WTC11 (cell line): Measurements from ENCODE around the gene MOB1B. TPM values are rescaled to one million over a fixed set of nuclear protein-coding genes. Genes with fewer than 3 reads are reported as not detected.

Experiments used
- ATAC-seq: fragments of 200-7000 bp; cut with Tn5 transposase; 2 replicates; pipeline ENCODE4 v1.10.0; 2021; ENCODE audit warnings: mild to moderate bottlenecking, moderate library complexity
- CTCF ChIA-PET: fragments of 300-600 bp; sonication (Branson Sonifier 250); formaldehyde crosslinking; loops from one replicate; lab custom pipeline; 2021; ENCODE audit warnings: antibody characterized with exemption; lab: Charles Lee
- POLR2A ChIA-PET: fragments of 350-600 bp; sonication (Branson Sonifier 250); formaldehyde crosslinking; loops from one replicate; lab custom pipeline; 2021; ENCODE audit warnings: antibody characterized with exemption; lab: Charles Lee
- DNase-seq: peaks from one replicate; pipeline ENCODE4 v3.0.0; 2021; ENCODE audit warnings: low spot score
- H3K27ac Mint-ChIP-seq: 2 replicates; pipeline ENCODE4 v1.8.0; 2021; ENCODE audit warnings: mixed read lengths
- H3K27me3 Mint-ChIP-seq: 2 replicates; pipeline ENCODE4 v1.8.0; 2021; ENCODE audit warnings: low read depth, mild to moderate bottlenecking, moderate library complexity, mixed read lengths
- H3K36me3 Mint-ChIP-seq: 2 replicates; pipeline ENCODE4 v1.8.0; 2021; ENCODE audit warnings: mixed read lengths
- H3K4me1 Mint-ChIP-seq: 2 replicates; pipeline ENCODE4 v1.8.0; 2022; ENCODE audit warnings: mixed read lengths
- H3K4me3 Mint-ChIP-seq: 2 replicates; pipeline ENCODE4 v1.8.0; 2021; ENCODE audit warnings: mild to moderate bottlenecking, moderate library complexity, mixed read lengths
- H3K9me3 Mint-ChIP-seq: 2 replicates; pipeline ENCODE4 v1.8.0; 2021; ENCODE audit warnings: mixed read lengths
- ATF1 ChIP-seq: sonication (generic); formaldehyde crosslinking; IDR thresholded peaks from 2 replicates; pipeline ENCODE4 v1.8.1; 2023; ENCODE audit warnings: mild to moderate bottlenecking, moderate library complexity, missing genetic modification reagents
- CBFB ChIP-seq: sonication (generic); formaldehyde crosslinking; IDR thresholded peaks from 2 replicates; pipeline ENCODE4 v1.8.1; 2022; ENCODE audit warnings: mild to moderate bottlenecking, low read depth, missing genetic modification reagents
- ELF4 ChIP-seq: sonication (generic); formaldehyde crosslinking; IDR thresholded peaks from 2 replicates; pipeline ENCODE4 v1.8.1; 2022; ENCODE audit warnings: low read depth, mild to moderate bottlenecking, moderate library complexity, missing genetic modification reagents
- ERG ChIP-seq: fragments of 250-450 bp; sonication (Bioruptor Pico); IDR thresholded peaks from 2 replicates; pipeline ENCODE4 v1.8.0; 2021; ENCODE audit warnings: mild to moderate bottlenecking
- FOXJ3 ChIP-seq: sonication (generic); formaldehyde crosslinking; IDR thresholded peaks from 2 replicates; pipeline ENCODE4 v1.9.0; 2021; ENCODE audit warnings: missing genetic modification reagents, mild to moderate bottlenecking, borderline replicate concordance
- FOXP4 ChIP-seq: sonication (generic); formaldehyde crosslinking; IDR thresholded peaks from 2 replicates; pipeline ENCODE4 v1.8.0; 2022; ENCODE audit warnings: mild to moderate bottlenecking, missing genetic modification reagents
- JAZF1 ChIP-seq: fragments of 250-450 bp; sonication (Bioruptor Pico); IDR thresholded peaks from 2 replicates; pipeline ENCODE4 v1.9.0; 2021; ENCODE audit warnings: moderate library complexity, mild to moderate bottlenecking, inconsistent platforms
- MAX ChIP-seq: sonication (generic); formaldehyde crosslinking; IDR thresholded peaks from 2 replicates; pipeline ENCODE4 v1.8.0; 2022; ENCODE audit warnings: mild to moderate bottlenecking, missing genetic modification reagents
- MLX ChIP-seq: sonication (generic); formaldehyde crosslinking; IDR thresholded peaks from 2 replicates; pipeline ENCODE4 v1.8.1; 2023; ENCODE audit warnings: mild to moderate bottlenecking, missing genetic modification reagents, moderate library complexity
- NFE2L1 ChIP-seq: sonication (generic); formaldehyde crosslinking; IDR thresholded peaks from 2 replicates; pipeline ENCODE4 v1.8.1; 2023; ENCODE audit warnings: missing genetic modification reagents
- NR1H2 ChIP-seq: sonication (generic); formaldehyde crosslinking; IDR thresholded peaks from 2 replicates; pipeline ENCODE4 v1.9.0; 2021; ENCODE audit warnings: mild to moderate bottlenecking, moderate library complexity, missing genetic modification reagents
- NR2C2 ChIP-seq: sonication (generic); formaldehyde crosslinking; IDR thresholded peaks from 2 replicates; pipeline ENCODE4 v1.8.0; 2022; ENCODE audit warnings: mild to moderate bottlenecking, missing genetic modification reagents
- TCF7 ChIP-seq: sonication (generic); formaldehyde crosslinking; IDR thresholded peaks from 2 replicates; pipeline ENCODE4 v1.8.0; 2022; ENCODE audit warnings: mild to moderate bottlenecking, low read depth, missing genetic modification reagents, moderate library complexity
- ZBTB43 ChIP-seq: sonication (generic); formaldehyde crosslinking; IDR thresholded peaks from 2 replicates; pipeline ENCODE4 v1.8.1; 2023; ENCODE audit warnings: mild to moderate bottlenecking, missing genetic modification reagents
- ZNF138 ChIP-seq: sonication (generic); formaldehyde crosslinking; conservative IDR thresholded peaks from 2 replicates; pipeline ENCODE4 v1.8.1; 2022; ENCODE audit warnings: mild to moderate bottlenecking, moderate library complexity, missing genetic modification reagents
- ZNF416 ChIP-seq: fragments of 250-450 bp; sonication (Bioruptor Pico); IDR thresholded peaks from 2 replicates; pipeline ENCODE4 v1.9.0; 2021; ENCODE audit warnings: mild to moderate bottlenecking, inconsistent platforms
- ZNF532 ChIP-seq: fragments of 250-450 bp; sonication (Bioruptor Pico); IDR thresholded peaks from 2 replicates; pipeline ENCODE4 v1.9.0; 2021; ENCODE audit warnings: mild to moderate bottlenecking, borderline replicate concordance
- total RNA-seq: library from RNA; stranded (reverse); gene quantifications from 3 replicates; pipeline ENCODE4 v1.2.3, GENCODE V29; 2021

Gene MOB1B
- total RNA-seq, 1 experiment from 2014 or later: 28.0 TPM

- CTCF ChIA-PET: no interaction called here
- Mint-ChIP-seq H3K4me3 (no peak overlapping the region), H3K4me1 (peaks cover 7% of the 10 kb centered on the region), H3K27ac (0 out of 2 replicates have a peak overlapping the region, but pooled peaks have one; percentile 23), H3K9me3 (peaks cover 20% of the 10 kb centered on the region), H3K36me3 (peaks cover 40% of the 10 kb centered on the region), H3K27me3 (peaks cover 2% of the 10 kb centered on the region; the same call in 1 of the 2 replicates)
- no peak for DNase-seq
- no peak for TF ChIP-seq TCF7 (CRISPR knock-in tag)
- no peak for TF ChIP-seq ZNF416
- no peak for TF ChIP-seq ZNF138 (CRISPR knock-in tag)
- TF ChIP-seq NFE2L1 (CRISPR knock-in tag): no peak
- no peak for TF ChIP-seq ATF1
- no peak for ATAC-seq
- POLR2A ChIA-PET: no interaction called here
These were observed 13.8 kb downstream of the MOB1B start for GRCh38 chr4:70915874-70916559.

GRCh38 chr4:70920592-70920991 lies 18.4 kb downstream of the MOB1B start:
- no peak overlapping the region for H3K4me3 Mint-ChIP-seq
- TF ChIP-seq NR2C2 (CRISPR knock-in tag) (no peak), ZNF138 (CRISPR knock-in tag) (no peak), ATF1 (no peak), ERG (no peak), MLX (CRISPR knock-in tag) (no peak), CBFB (CRISPR knock-in tag) (no peak), ZNF532 (CRISPR knock-in tag) (no peak), ELF4 (CRISPR knock-in tag) (no peak), FOXP4 (no peak)
- H3K36me3 Mint-ChIP-seq: peaks cover 34% of the 10 kb centered on the region
- peaks cover 23% of the 10 kb centered on the region for H3K9me3 Mint-ChIP-seq
- H3K4me1 Mint-ChIP-seq: peaks cover 35% of the 10 kb centered on the region
- POLR2A ChIA-PET: no interaction called here
- peaks cover 2% of the 10 kb centered on the region; the same call in 1 of the 2 replicates for H3K27me3 Mint-ChIP-seq
- no peak for ATAC-seq
- H3K27ac Mint-ChIP-seq: no peak overlapping the region
- CTCF ChIA-PET: no interaction called here
- no peak for DNase-seq

GRCh38 chr4:70925418-70925817 lies 23.2 kb downstream of the MOB1B start:
- Mint-ChIP-seq H3K4me3 (no peak overlapping the region), H3K36me3 (peaks cover 14% of the 10 kb centered on the region), H3K4me1 (peaks cover 59% of the 10 kb centered on the region), H3K27me3 (no peaks in the 10 kb centered on the region; the same call in 1 of the 2 replicates), H3K9me3 (peaks cover 12% of the 10 kb centered on the region), H3K27ac (no peak overlapping the region; the same call in 1 of the 2 replicates)
- ChIA-PET POLR2A (no interaction called here), CTCF (no interaction called here)
- TF ChIP-seq JAZF1 (CRISPR knock-in tag): no peak
- TF ChIP-seq NR1H2 (CRISPR knock-in tag): no peak
- no peak for TF ChIP-seq FOXJ3
- no peak for TF ChIP-seq MAX (CRISPR knock-in tag)
- TF ChIP-seq ZBTB43 (CRISPR knock-in tag): no peak
- TF ChIP-seq MLX (CRISPR knock-in tag): no peak
- no peak for DNase-seq
- ATAC-seq: no peak
